Measurements from ENCODE around the gene STYXL2.
A peak's percentile ranks its signal among the peaks of the same experiment; 100 is the strongest.

STYXL2 gene

DNA sequence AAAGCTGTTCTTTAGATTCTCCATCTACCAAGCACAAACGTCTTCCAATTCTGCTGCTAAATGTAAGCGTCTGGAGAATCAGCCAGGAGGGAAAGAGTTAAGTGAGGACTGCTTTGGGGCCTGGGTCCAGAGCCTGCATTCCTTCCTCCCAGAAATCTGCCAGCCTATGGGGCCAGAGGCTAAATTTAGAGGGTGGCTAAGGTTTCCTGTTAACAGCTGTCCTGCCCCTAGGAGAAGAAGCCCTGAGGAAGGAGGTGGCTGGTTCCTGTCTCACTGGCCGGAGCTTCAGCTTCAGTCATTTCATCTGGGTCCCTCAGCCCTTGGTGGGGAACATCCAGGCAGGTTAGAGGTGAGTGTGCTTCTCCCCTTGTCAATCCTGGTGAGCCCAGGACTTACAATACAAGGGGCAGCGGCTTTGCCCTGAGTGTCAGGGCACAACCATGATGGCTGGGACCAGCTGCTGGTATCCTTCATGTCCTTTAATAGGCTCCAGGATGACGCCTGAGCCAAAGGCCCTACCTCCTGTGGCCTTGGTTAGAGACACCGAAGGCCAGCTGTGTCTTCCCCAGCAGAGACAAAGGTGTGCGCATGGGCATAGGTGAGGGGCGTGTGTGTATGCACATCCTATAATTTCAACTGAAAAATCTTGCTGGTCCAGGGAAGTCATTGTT, at the start of gene STYXL2:
STYXL2 (plus strand) TSS at position 230 of the 671 bp plus-strand sequence. CDS start 775 bp downstream, outside the sequence.
- no peak for DNase-seq

DNA sequence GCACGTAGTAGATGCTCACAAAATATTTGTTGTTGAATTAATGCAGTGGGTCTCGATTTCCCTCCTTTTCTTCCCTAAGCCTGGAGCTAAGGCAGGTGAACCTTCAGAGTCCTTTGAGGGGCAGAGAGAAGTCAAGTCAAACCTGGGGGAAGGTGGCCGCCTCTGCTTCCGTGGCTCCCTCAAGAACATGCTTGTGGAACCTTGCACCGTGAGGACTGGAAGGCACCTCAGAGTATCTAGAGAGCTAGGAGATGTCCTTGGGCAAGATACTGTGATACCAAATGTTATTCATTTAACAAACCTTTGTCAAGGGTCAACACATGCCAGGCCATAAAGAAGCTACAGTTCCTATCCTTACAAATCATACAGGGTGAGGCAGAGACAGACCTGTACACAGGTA, 42.0 kb upstream of the STYXL2 start:
- no peak for DNase-seq

GRCh38 chr1:167052389-167052788, 41.5 kb upstream of the STYXL2 start:
- DNase-seq, result no peak

GRCh38 chr1:167054531-167054930, 39.3 kb upstream of the STYXL2 start:
- DNase-seq, result no peak

DNA sequence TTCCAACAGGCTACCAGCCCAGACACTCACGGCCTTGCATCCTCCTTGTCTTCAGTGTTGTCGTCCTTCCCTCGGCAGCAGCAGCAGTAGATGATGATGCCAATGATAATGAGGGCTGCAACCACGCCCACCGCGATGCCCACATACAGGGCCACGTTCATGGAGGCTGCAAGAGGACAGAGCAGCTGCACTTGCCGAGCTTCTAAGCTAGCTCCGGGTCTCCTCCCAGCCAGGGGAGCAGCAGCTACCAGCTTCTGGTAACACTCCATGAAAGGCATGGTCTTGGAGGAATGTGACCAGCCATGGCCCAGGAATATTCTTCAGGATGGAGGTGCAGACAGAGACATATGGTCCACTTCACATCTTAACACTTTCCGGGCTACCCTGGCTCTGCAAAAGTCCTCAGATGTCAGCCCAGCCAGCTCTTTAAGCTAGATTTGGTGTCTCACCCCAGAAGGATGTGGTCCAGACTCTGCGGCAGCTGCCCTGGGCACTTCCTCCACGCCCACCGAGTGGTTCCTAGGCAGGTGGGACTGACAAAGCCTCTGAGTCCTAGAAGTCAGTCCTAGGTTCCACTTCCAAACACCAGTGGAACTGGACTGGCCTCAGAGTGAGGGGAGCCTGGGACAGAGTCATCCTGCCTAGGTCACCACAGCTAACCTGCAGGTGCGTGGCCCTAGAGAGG, 38.8 kb upstream of the STYXL2 start:
- no peak for DNase-seq

DNA sequence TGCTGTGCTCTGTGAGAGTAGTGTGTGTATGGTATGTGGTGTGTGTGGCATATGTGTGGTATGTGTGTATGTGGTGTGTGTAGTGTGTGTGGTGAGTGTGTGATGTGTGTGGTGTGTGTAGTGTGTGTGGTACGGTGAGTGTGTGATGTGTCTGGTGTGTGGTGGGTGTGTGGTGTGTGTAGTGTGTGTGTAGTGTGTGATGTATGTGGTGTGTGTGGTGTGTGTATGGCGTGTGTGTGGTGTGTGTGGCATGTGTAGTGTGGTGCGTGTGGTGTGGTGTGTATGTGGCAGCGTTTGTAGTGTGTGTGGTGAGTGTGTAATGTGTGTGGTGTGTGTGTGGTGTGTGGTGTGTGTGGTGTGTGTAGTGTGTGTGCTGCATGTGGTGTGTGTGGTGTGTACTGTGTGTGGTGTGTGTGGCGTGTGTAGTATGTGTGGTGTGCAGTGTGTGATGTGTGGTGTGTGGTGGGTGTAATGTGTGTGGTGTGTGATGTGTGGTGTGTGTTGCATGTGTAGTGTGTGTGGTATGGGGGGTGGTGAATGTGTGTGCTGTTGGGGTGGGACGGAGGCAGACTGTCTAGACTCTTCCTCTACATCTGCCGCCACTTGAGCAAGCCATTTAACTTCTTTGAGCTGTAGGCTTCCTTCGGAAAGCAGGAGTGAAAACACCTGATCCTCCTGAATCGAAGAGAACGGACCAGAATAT, 37.2 kb upstream of the STYXL2 start:
- DNase-seq, result no peak

- DNase-seq, result no peak
Observed at GRCh38 chr1:167057241-167057688, 36.6 kb upstream of the STYXL2 start.

DNA sequence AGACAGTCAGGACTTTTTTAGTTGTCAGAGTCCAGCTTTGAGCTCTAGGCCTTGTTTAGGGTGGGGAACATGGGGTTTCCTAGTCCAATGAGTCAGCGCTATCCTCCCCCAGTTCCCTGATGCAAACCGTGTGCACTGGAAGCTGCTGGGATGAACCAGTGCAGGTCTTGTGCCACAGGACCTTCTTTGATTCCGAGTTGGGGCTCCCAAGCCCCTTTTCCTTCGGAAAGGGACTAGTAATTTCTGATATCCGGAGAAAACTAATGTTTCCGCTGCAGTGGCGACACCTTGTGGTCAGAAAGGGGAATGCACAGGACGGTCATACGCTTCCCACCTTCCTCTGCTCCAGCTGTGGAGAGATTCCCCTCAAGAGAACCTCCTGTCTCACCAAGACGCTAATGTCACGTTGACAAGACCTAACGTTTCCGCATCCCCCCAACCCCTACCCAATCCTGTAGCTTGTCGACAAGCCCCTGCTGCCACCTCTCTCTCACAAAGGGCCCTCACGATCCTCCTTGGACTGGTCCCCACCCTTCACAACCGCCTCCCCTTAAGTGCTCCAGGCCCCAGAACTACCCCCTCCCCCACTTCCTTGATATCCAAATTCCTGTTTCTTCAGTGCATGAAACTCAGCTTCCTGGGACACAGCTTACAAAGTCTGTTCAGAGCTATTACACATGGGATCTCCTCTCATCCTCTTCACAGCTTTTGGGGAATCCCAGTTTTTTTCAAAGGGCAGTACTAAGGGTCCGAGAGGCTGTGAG, 34.6 kb upstream of the STYXL2 start:
- DNase-seq, result peak; percentile 43

- no peak for DNase-seq
Observed at GRCh38 chr1:167059809-167060107, 34.1 kb upstream of the STYXL2 start.

GRCh38 chr1:167060141-167061072, 33.5 kb upstream of the STYXL2 start:
- DNase-seq, result no peak

GRCh38 chr1:167061073-167061464, 32.8 kb upstream of the STYXL2 start:
- DNase-seq, result no peak

- DNase-seq, result no peak
Observed at GRCh38 chr1:167064621-167065020, 29.3 kb upstream of the STYXL2 start.

- no peak for DNase-seq
Observed at GRCh38 chr1:167065471-167065870, 28.4 kb upstream of the STYXL2 start.

- peak; percentile 70 for DNase-seq
Observed at GRCh38 chr1:167066333-167067122, 27.3 kb upstream of the STYXL2 start.

DNA sequence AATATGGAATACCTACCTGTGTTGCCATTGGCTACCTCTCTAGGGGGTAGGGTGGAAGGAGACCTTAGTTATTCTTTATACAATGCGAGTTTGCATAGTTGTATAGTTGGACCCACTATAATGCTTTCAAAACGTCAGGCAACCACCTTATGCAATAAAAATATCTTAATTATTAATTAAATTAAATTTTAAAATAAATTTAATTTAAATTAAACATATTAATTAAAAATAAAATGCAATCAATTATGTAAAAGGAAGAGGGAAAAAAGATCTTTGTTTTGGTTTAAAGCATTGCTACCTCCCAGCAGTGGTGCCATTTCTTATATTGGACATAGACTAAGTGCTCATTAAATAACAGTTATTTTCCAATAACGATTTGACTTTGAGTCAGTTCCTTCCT, 26.0 kb upstream of the STYXL2 start:
- no peak for DNase-seq

GRCh38 chr1:167068761-167069160, 25.1 kb upstream of the STYXL2 start:
- no peak for DNase-seq

GRCh38 chr1:167071286-167071685, 22.6 kb upstream of the STYXL2 start:
- no peak for DNase-seq

DNA sequence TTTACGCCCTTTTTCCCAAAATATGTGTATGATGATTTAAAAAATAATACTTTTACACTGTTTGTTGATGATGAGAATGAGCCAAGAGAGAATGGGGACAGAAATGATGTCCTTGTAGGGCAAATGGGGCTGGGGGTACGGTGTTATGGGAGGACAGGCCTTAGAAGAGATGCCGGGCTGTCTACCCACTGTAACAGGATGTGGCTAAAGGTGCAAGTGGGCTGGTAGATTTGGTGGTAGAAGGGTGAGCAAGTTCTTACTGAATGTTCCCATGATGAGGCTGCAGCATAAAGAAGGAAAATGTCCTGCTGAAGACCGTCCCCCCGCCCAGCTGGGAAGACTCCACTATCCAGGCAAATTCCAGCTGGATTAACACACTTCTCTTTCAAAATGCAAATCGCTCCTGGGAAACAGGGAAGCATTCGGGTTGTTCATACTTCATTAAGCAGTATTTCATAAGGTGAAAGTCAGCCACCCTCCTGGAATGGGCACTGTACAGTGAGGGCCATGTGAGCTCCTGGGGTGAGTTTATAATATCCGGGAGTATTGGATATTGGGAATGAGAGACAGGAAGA, 17.7 kb upstream of the STYXL2 start:
- DNase-seq, result no peak

GRCh38 chr1:167077128-167077867, 16.6 kb upstream of the STYXL2 start:
- no peak for DNase-seq

GRCh38 chr1:167077868-167078210, 16.0 kb upstream of the STYXL2 start:
- DNase-seq, result no peak

Measured in CD4-positive, alpha-beta T cell treated with Interferon gamma for 1 hour (primary cell).